Adipose tissue (tissue), 3 donors: ENCODE measurements around the gene MATN1. TPM values are rescaled to one million over a fixed set of nuclear protein-coding genes. Genes with fewer than 3 reads are reported as not detected.

Experiments
- polyA plus RNA-seq, 3 donors: library from polyadenylated mRNA; stranded (reverse); fragments of 200-250 nt; gene quantifications; one replicate each; pipeline ENCODE4 v1.2.3, GENCODE V29; 2013
- donor health status: healthy with polysubstance abuse.
- donor health status: Bipolar disorder and iron deficiency.
- donor health status: healthy.

Gene MATN1
- polyA plus RNA-seq, 3 donors = 0.09 to 0.21 TPM; not detected in 1

Other genes starting within 250 kb of the MATN1 start
- 100 to 1,000 TPM in 1 of 3 donors, 10 to 100 TPM in 2; 19.5 to 106 (median 62.3) TPM for gene LAPTM5, start 34.2 kb upstream of the MATN1 start, polyA plus RNA-seq
- gene SDC3, start 185.2 kb upstream of the MATN1 start, polyA plus RNA-seq = 10 to 100 TPM in 2 of 3 donors, 1 to 10 TPM in 1; 5.7 to 29.0 (median 19.8) TPM